ENCODE results near the gene CHST15. TPM values are rescaled to one million over a fixed set of nuclear protein-coding genes. Genes with fewer than 3 reads are reported as not detected.

CHST15 gene
- total and polyA plus RNA-seq, 4 donors = 2.9 to 16.5 (median 6.4) TPM

DNA sequence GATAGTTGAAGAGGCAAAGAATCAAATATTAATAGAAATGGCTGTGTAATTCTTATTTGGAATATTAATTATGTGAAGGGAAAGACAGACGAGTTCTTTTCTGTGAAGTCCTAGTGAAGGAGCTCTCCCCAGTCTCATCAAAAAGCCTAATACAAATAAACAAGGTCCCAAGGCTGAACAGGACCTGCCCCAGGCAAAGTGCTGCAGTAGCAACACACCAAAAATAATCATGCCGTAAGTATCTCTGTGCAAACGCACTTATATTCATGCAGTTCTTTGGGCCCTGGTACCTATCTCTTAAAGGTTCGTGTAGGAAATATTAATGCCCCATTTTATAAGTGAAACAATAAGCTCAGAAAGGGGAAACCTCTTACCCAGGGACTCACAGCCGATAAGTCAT lies 12.2 kb upstream of the CHST15 start:
- Histone ChIP-seq H3K9me3 (ENCODE audit: control insufficient read depth in 4 of 4, low read length in 3 of 4) (no peaks in the 10 kb centered on the region), H3K4me1 (ENCODE audit: control insufficient read depth in 4 of 4, insufficient read depth in 4 of 4, low read length in 3 of 4) (no peaks in the 10 kb centered on the region), H3K9ac (ENCODE audit: low read depth in 1 of 2, low read length in 2 of 2) (no peak overlapping the region), H3K27me3 (ENCODE audit: control insufficient read depth in 4 of 4, insufficient read depth in 4 of 4, low read length in 3 of 4) (no peaks in the 10 kb centered on the region), H3K4me3 (ENCODE audit: low read depth in 1 of 3, low read length in 3 of 3) (no peak overlapping the region), H3K27ac (ENCODE audit: low read depth in 1 of 2, low read length in 2 of 2) (no peak overlapping the region), H3K36me3 (ENCODE audit: control insufficient read depth in 4 of 4, insufficient read depth in 3 of 4, low read depth in 1 of 4, low read length in 3 of 4) (no peaks in the 10 kb centered on the region)
- WGBS = 73% methylated on average over 5 of the region's 5 CpGs
- DNase-seq (ENCODE audit: low spot score) = no peak
- no peak for TF ChIP-seq TAF1 (conservative IDR thresholded peaks at IDR 0.05)
- no peak for TF ChIP-seq YY1 (IDR thresholded peaks at IDR 0.05)
- TF ChIP-seq, protein P1, sequence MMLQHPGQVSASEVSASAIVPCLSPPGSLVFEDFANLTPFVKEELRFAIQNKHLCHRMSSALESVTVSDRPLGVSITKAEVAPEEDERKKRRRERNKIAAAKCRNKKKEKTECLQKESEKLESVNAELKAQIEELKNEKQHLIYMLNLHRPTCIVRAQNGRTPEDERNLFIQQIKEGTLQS (IDR thresholded peaks at IDR 0.05) = no peak
- no peak for TF ChIP-seq FOXA1 (IDR thresholded peaks at IDR 0.05)
- TF ChIP-seq, protein P2, sequence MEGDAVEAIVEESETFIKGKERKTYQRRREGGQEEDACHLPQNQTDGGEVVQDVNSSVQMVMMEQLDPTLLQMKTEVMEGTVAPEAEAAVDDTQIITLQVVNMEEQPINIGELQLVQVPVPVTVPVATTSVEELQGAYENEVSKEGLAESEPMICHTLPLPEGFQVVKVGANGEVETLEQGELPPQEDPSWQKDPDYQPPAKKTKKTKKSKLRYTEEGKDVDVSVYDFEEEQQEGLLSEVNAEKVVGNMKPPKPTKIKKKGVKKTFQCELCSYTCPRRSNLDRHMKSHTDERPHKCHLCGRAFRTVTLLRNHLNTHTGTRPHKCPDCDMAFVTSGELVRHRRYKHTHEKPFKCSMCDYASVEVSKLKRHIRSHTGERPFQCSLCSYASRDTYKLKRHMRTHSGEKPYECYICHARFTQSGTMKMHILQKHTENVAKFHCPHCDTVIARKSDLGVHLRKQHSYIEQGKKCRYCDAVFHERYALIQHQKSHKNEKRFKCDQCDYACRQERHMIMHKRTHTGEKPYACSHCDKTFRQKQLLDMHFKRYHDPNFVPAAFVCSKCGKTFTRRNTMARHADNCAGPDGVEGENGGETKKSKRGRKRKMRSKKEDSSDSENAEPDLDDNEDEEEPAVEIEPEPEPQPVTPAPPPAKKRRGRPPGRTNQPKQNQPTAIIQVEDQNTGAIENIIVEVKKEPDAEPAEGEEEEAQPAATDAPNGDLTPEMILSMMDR (IDR thresholded peaks at IDR 0.05; ENCODE audit: low read depth, low read length, missing input control) = no peak
- TF ChIP-seq JUND (IDR thresholded peaks at IDR 0.05) = no peak
- TF ChIP-seq SP1 (IDR thresholded peaks at IDR 0.05) = no peak
- TF ChIP-seq, protein P3, sequence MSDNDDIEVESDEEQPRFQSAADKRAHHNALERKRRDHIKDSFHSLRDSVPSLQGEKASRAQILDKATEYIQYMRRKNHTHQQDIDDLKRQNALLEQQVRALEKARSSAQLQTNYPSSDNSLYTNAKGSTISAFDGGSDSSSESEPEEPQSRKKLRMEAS (IDR thresholded peaks at IDR 0.05) = no peak
- TF ChIP-seq, protein P4, sequence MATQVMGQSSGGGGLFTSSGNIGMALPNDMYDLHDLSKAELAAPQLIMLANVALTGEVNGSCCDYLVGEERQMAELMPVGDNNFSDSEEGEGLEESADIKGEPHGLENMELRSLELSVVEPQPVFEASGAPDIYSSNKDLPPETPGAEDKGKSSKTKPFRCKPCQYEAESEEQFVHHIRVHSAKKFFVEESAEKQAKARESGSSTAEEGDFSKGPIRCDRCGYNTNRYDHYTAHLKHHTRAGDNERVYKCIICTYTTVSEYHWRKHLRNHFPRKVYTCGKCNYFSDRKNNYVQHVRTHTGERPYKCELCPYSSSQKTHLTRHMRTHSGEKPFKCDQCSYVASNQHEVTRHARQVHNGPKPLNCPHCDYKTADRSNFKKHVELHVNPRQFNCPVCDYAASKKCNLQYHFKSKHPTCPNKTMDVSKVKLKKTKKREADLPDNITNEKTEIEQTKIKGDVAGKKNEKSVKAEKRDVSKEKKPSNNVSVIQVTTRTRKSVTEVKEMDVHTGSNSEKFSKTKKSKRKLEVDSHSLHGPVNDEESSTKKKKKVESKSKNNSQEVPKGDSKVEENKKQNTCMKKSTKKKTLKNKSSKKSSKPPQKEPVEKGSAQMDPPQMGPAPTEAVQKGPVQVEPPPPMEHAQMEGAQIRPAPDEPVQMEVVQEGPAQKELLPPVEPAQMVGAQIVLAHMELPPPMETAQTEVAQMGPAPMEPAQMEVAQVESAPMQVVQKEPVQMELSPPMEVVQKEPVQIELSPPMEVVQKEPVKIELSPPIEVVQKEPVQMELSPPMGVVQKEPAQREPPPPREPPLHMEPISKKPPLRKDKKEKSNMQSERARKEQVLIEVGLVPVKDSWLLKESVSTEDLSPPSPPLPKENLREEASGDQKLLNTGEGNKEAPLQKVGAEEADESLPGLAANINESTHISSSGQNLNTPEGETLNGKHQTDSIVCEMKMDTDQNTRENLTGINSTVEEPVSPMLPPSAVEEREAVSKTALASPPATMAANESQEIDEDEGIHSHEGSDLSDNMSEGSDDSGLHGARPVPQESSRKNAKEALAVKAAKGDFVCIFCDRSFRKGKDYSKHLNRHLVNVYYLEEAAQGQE (IDR thresholded peaks at IDR 0.05) = no peak
- no peak for TF ChIP-seq EGR1 (IDR thresholded peaks at IDR 0.05; ENCODE audit: low read depth in 2 of 2)

DNA sequence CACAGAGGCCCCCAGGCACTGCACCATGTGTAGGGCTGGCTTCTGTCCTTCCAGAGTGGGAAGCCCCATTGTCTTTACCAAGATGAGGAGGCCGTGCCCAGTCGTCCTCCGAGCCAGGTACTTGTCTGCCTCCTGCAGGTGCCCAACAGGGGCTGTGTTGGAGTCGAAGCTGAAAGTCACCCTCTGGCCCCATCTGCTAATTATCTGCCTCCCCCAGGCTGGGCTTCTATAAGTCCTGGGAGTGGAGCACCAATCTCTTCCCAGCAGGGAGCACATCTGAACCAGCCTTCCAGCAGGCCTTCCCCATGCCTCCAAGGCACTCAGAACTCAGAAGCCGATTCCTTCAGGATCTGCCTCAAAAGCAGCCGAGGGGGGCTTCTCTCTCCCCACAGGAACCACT lies 11.6 kb upstream of the CHST15 start:
- Histone ChIP-seq H3K27me3 (ENCODE audit: control insufficient read depth in 4 of 4, insufficient read depth in 4 of 4, low read length in 3 of 4) (no peaks in the 10 kb centered on the region), H3K4me3 (ENCODE audit: low read depth in 1 of 3, low read length in 3 of 3) (no peak overlapping the region), H3K4me1 (ENCODE audit: control insufficient read depth in 4 of 4, insufficient read depth in 4 of 4, low read length in 3 of 4) (no peaks in the 10 kb centered on the region), H3K27ac (ENCODE audit: low read depth in 1 of 2, low read length in 2 of 2) (no peak overlapping the region), H3K9ac (ENCODE audit: low read depth in 1 of 2, low read length in 2 of 2) (no peak overlapping the region), H3K36me3 (ENCODE audit: control insufficient read depth in 4 of 4, insufficient read depth in 3 of 4, low read depth in 1 of 4, low read length in 3 of 4) (no peaks in the 10 kb centered on the region), H3K9me3 (ENCODE audit: control insufficient read depth in 4 of 4, low read length in 3 of 4) (peaks cover 0 to 2% (median 0%) of the 10 kb centered on the region in 4 donors)
- WGBS = 86% methylated on average over 6 of the region's 6 CpGs
- DNase-seq (ENCODE audit: low spot score) = no peak
- TF ChIP-seq, protein P5, sequence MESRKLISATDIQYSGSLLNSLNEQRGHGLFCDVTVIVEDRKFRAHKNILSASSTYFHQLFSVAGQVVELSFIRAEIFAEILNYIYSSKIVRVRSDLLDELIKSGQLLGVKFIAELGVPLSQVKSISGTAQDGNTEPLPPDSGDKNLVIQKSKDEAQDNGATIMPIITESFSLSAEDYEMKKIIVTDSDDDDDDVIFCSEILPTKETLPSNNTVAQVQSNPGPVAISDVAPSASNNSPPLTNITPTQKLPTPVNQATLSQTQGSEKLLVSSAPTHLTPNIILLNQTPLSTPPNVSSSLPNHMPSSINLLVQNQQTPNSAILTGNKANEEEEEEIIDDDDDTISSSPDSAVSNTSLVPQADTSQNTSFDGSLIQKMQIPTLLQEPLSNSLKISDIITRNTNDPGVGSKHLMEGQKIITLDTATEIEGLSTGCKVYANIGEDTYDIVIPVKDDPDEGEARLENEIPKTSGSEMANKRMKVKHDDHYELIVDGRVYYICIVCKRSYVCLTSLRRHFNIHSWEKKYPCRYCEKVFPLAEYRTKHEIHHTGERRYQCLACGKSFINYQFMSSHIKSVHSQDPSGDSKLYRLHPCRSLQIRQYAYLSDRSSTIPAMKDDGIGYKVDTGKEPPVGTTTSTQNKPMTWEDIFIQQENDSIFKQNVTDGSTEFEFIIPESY (IDR thresholded peaks at IDR 0.05) = no peak
- TF ChIP-seq NR2F2 (IDR thresholded peaks at IDR 0.05) = no peak
- TF ChIP-seq SP1 (IDR thresholded peaks at IDR 0.05) = no peak
- TF ChIP-seq, protein P4 (IDR thresholded peaks at IDR 0.05) = no peak
- no peak for TF ChIP-seq FOXA1 (IDR thresholded peaks at IDR 0.05)
- TF ChIP-seq TAF1 (conservative IDR thresholded peaks at IDR 0.05) = no peak
- TF ChIP-seq, protein P2 (IDR thresholded peaks at IDR 0.05; ENCODE audit: low read depth, low read length, missing input control) = no peak
- no peak for TF ChIP-seq RXRA (IDR thresholded peaks at IDR 0.05)
- no peak for TF ChIP-seq HNF4A (conservative IDR thresholded peaks at IDR 0.05)
- no peak for TF ChIP-seq EGR1 (IDR thresholded peaks at IDR 0.05; ENCODE audit: low read depth in 2 of 2)
- TF ChIP-seq, protein P3 (IDR thresholded peaks at IDR 0.05) = no peak
- TF ChIP-seq RAD21 (IDR thresholded peaks at IDR 0.05) = no peak
- no peak for TF ChIP-seq JUND (IDR thresholded peaks at IDR 0.05)
- TF ChIP-seq, protein P1 (IDR thresholded peaks at IDR 0.05) = no peak
- TF ChIP-seq FOXA2 (IDR thresholded peaks at IDR 0.05) = no peak
- TF ChIP-seq YY1 (IDR thresholded peaks at IDR 0.05) = no peak
